ENCODE measurements around the gene DBH.

DNA sequence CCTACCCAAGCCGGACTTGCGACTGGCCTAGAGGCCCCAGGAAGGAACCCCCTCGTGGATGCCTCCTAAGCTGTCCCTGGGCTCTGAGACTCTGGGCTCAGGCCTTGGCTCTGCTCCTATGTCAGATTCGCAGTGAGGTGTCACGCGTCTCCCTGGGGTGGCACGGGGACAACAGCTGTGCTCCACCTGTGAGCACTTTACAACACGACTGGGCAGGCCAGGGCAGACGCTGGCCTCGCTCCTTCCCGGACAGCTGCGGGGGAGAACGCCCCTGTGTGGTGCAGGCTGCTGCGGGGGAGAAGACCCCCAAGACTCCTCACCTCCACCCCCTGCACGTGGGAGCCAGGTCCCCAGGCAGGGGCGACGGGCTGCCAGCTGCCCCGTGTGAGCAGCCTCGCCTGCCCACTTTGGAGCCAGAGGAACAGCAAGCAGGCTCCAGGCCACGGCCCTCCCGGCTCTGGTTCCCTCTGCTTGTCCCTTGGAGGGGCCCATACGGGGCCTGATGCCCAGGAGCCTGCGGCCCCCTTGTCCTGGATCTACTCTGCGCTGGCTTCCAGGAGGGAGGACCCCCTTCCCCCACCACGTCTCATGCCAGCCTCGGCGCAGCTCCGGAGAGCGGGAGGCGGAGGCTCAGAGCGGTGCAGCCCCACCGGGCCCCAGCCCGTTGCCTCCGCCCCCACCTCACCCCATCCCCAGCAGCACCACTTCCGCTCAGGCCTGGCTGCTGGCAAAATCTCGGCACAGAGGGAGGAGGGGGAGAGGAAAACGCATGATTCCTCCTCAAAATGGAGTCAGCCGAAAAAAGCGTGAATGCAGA, 66.0 kb downstream of the DBH start:
- TF ChIP-seq, protein P1, sequence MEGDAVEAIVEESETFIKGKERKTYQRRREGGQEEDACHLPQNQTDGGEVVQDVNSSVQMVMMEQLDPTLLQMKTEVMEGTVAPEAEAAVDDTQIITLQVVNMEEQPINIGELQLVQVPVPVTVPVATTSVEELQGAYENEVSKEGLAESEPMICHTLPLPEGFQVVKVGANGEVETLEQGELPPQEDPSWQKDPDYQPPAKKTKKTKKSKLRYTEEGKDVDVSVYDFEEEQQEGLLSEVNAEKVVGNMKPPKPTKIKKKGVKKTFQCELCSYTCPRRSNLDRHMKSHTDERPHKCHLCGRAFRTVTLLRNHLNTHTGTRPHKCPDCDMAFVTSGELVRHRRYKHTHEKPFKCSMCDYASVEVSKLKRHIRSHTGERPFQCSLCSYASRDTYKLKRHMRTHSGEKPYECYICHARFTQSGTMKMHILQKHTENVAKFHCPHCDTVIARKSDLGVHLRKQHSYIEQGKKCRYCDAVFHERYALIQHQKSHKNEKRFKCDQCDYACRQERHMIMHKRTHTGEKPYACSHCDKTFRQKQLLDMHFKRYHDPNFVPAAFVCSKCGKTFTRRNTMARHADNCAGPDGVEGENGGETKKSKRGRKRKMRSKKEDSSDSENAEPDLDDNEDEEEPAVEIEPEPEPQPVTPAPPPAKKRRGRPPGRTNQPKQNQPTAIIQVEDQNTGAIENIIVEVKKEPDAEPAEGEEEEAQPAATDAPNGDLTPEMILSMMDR (IDR thresholded peaks at IDR 0.05): no peak
- TF ChIP-seq ZFX (IDR thresholded peaks at IDR 0.05; ENCODE audit: borderline replicate concordance): no peak
